Ammon's horn (tissue), 1 donor: ENCODE data around the gene VAPA.

Experiments
- DNase-seq: peaks from one replicate; pipeline ENCODE4 v3.0.0-alpha.2; 2016; ENCODE audit warnings: low spot score

VAPA gene

GRCh38 chr18:10006311-10006893 is 92.6 kb downstream of the VAPA start:
- DNase-seq, result peak; percentile 47

- no peak for DNase-seq
Measured at GRCh38 chr18:10008006-10008647, 94.3 kb downstream of the VAPA start.
